GM12878 (cell line): ENCODE results near the gene MYOZ2. TPM values are rescaled to one million over a fixed set of nuclear protein-coding genes. Genes with fewer than 3 reads are reported as not detected.

ENCODE experiments used
- ATAC-seq: fragments of 200-7000 bp; cut with Tn5 transposase; 3 replicates; pipeline ENCODE4 v1.9.1; 2020; ENCODE audit warnings: mild to moderate bottlenecking, moderate library complexity
- BruUV-seq: library from RNA; stranded (reverse); fragments of 400-500 nt; replicated peaks from 2 replicates; lab custom pipeline; 2021; lab: Mats Ljungman, UMichigan
- CTCF ChIA-PET: fragments of 300-600 bp; sonication (Branson Sonifier 250); formaldehyde crosslinking; extraction: SDS; loops from one replicate; lab custom pipeline; 2021; ENCODE audit warnings: inconsistent platforms; lab: Yijun Ruan, JAX
- POLR2A ChIA-PET: fragments of 350-600 bp; formaldehyde crosslinking; extraction: SDS; loops from one replicate; lab custom pipeline; 2021; ENCODE audit warnings: inconsistent platforms; lab: Charles Lee
- RAD21 ChIA-PET: fragments of 300-600 bp; sonication (Branson Sonifier 250); formaldehyde crosslinking; loops from one replicate; lab custom pipeline; 2023; ENCODE audit warnings: antibody characterized with exemption; ENCODE audit not compliant: unreplicated experiment; lab: Charles Lee
- SMC1A ChIA-PET: fragments of 300-600 bp; sonication (Branson Sonifier 250); formaldehyde crosslinking; loops from one replicate; lab custom pipeline; 2023; ENCODE audit not compliant: unreplicated experiment, uncharacterized antibody; lab: Charles Lee
- DNase-seq: peaks from one replicate; pipeline ENCODE4 v3.0.0-alpha.2; 2011; ENCODE audit warnings: low read depth, low spot score
- FAIRE-seq: peaks from 3 replicates; lab custom pipeline; 2011; peaks lifted over from hg19 to GRCh38; lab: Jason Lieb, UNC
- H2AFZ ChIP-seq: 2 replicates; pipeline ENCODE4 v1.6.0; 2011; ENCODE audit warnings: low read depth, low read length, control low read depth; ENCODE audit not compliant: control insufficient read depth
- H3K27ac ChIP-seq: 2 replicates; pipeline ENCODE4 v1.5.1; 2011; ENCODE audit warnings: control low read depth; ENCODE audit not compliant: control insufficient read depth, insufficient read depth
- H3K27me3 ChIP-seq, 2 experiments: replicated peaks in 1 of 2; 2 replicates each; pipeline versions ENCODE4 v1.6.0 to v1.6.1; 2011; ENCODE audit warnings: low read length in 1 of 2; ENCODE audit not compliant: control insufficient read depth in 2 of 2, insufficient read depth in 2 of 2
- H3K36me3 ChIP-seq, 2 experiments: 2 replicates each; pipeline ENCODE4 v1.5.1; 2011; ENCODE audit warnings: low read length in 1 of 2; ENCODE audit not compliant: control insufficient read depth in 2 of 2, insufficient read depth in 2 of 2
- H3K4me1 ChIP-seq: 2 replicates; pipeline ENCODE4 v1.6.1; 2011; ENCODE audit warnings: mild to moderate bottlenecking, low read length, moderate library complexity, mixed read lengths; ENCODE audit not compliant: control insufficient read depth, insufficient read depth
- H3K4me2 ChIP-seq: 2 replicates; pipeline ENCODE4 v1.6.0; 2011; ENCODE audit warnings: control low read depth; ENCODE audit not compliant: control insufficient read depth, insufficient read depth
- H3K4me3 ChIP-seq: fragments of 200-600 bp; sonication (generic); 2 replicates; pipeline ENCODE4 v1.5.1; 2016
- H3K79me2 ChIP-seq: 2 replicates; pipeline ENCODE4 v1.6.0; 2011; ENCODE audit warnings: low read length; ENCODE audit not compliant: control insufficient read depth, insufficient read depth
- H3K9ac ChIP-seq: 2 replicates; pipeline ENCODE4 v1.8.0; 2011; ENCODE audit warnings: low read length, control low read depth, mixed read lengths; ENCODE audit not compliant: control insufficient read depth, insufficient read depth
- H3K9me3 ChIP-seq: replicated peaks from 3 replicates; pipeline ENCODE4 v1.5.1; 2011; ENCODE audit warnings: mild to moderate bottlenecking, low read length; ENCODE audit not compliant: control insufficient read depth, insufficient read depth
- H4K20me1 ChIP-seq: 2 replicates; pipeline ENCODE4 v1.6.0; 2011; ENCODE audit not compliant: control insufficient read depth, insufficient read depth
- BCL11A ChIP-seq: IDR thresholded peaks from 2 replicates; pipeline ENCODE4 v1.6.1; 2011; ENCODE audit warnings: low read depth, low read length
- HCFC1 ChIP-seq: fragments of 150-350 bp; IDR thresholded peaks from 2 replicates; pipeline ENCODE4 v1.6.1; 2014; ENCODE audit warnings: low read length
- IRF3 ChIP-seq: fragments of 450-650 bp; IDR thresholded peaks from 2 replicates; pipeline ENCODE4 v1.6.1; 2014; ENCODE audit warnings: mild to moderate bottlenecking
- IRF4 ChIP-seq: IDR thresholded peaks from 2 replicates; pipeline ENCODE4 v1.6.1; 2011; ENCODE audit warnings: low read depth, low read length
- KDM1A ChIP-seq: fragments of 200-600 bp; sonication (generic); IDR thresholded peaks from 2 replicates; pipeline ENCODE4 v1.6.1; 2016; ENCODE audit warnings: borderline replicate concordance
- NFIC ChIP-seq: IDR thresholded peaks from 2 replicates; pipeline ENCODE4 v1.6.1; 2012; ENCODE audit warnings: low read depth, mild to moderate bottlenecking, inconsistent platforms, low read length, moderate library complexity
- NFXL1 ChIP-seq: fragments of 450-650 bp; IDR thresholded peaks from 2 replicates; pipeline ENCODE4 v1.6.1; 2017; ENCODE audit warnings: antibody characterized with exemption, mild to moderate bottlenecking, borderline replicate concordance
- SIN3A ChIP-seq: IDR thresholded peaks from 2 replicates; pipeline ENCODE4 v1.6.1; 2012; ENCODE audit warnings: low read depth, low read length, improper control_type of control experiment
- SMAD1 ChIP-seq: fragments of 450-650 bp; IDR thresholded peaks from 2 replicates; pipeline ENCODE4 v1.6.1; 2018; ENCODE audit warnings: mild to moderate bottlenecking, low read depth; ENCODE audit not compliant: partially characterized antibody
- SMARCA5 ChIP-seq: fragments of 450-650 bp; IDR thresholded peaks from 2 replicates; pipeline ENCODE4 v1.6.1; 2017; ENCODE audit warnings: mild to moderate bottlenecking
- SP1 ChIP-seq: IDR thresholded peaks from one replicate; pipeline ENCODE4 v1.6.1; 2011; ENCODE audit warnings: low read depth, low read length
- TARDBP ChIP-seq: IDR thresholded peaks from 2 replicates; pipeline ENCODE4 v1.6.1; 2016; ENCODE audit warnings: borderline replicate concordance
- ZNF687 ChIP-seq: fragments of 450-650 bp; IDR thresholded peaks from 2 replicates; pipeline ENCODE4 v1.6.1; 2017; ENCODE audit warnings: mild to moderate bottlenecking, moderate library complexity
- in situ Hi-C: fragments of 300-500 bp; cut with MboI; formaldehyde crosslinking; loops from 9 replicates; pipeline ENCODE4 v1.14.3; 2018; ENCODE audit warnings: mixed read lengths
- intact Hi-C: fragments of 100-400 bp; cut with micrococcal nuclease; formaldehyde crosslinking; loops from one replicate; pipeline ENCODE4 v1.14.2; 2022; ENCODE audit not compliant: unreplicated experiment
- polyA plus RNA-seq, 11 experiments: library from polyadenylated mRNA; depleted of rRNA in 4 of 11; unstranded in 6 of 11; stranded (reverse) in 5 of 11; fragments of >200 nt; fragmentation: Nextera tagmentation in 4 of 11; fragmentation: Illumina TruSeq in 1 of 11; extraction: Ambion mirVana in 4 of 11; extraction: Trizol in 1 of 11; gene quantifications; 1 replicate in 1 of 11; 2 replicates in 10 of 11; pipeline versions ENCODE4 v1.2.1 to v1.2.3, GENCODE V29; 2011 to 2016; ENCODE audit warnings: inconsistent platforms in 2 of 11, missing spikeins in 2 of 11, low read depth in 1 of 11
- total RNA-seq, 4 experiments: library from RNA; depleted of rRNA in 3 of 4; stranded (reverse); fragments of >200 nt in 3 of 4; fragmentation: Illumina TruSeq in 1 of 4; extraction: Trizol in 1 of 4; gene quantifications; 2 replicates each; pipeline versions ENCODE4 v1.2.1 to v1.2.3, GENCODE V29; 2013 to 2021
- TF ChIP-seq, protein P1 (sequence below): IDR thresholded peaks from 2 replicates; pipeline ENCODE4 v1.6.1; 2011; ENCODE audit warnings: low read depth, low read length, improper control_type of control experiment, borderline replicate concordance
- TF ChIP-seq, protein P2 (sequence below): fragments of 450-650 bp; IDR thresholded peaks from 2 replicates; pipeline ENCODE4 v1.6.1; 2016; ENCODE audit warnings: mild to moderate bottlenecking

Gene MYOZ2
- total and polyA plus RNA-seq, 10 of the 15 experiments (the other 5 are each of a cell fraction or from before 2014, with no cell fraction given), result not detected

DNA sequence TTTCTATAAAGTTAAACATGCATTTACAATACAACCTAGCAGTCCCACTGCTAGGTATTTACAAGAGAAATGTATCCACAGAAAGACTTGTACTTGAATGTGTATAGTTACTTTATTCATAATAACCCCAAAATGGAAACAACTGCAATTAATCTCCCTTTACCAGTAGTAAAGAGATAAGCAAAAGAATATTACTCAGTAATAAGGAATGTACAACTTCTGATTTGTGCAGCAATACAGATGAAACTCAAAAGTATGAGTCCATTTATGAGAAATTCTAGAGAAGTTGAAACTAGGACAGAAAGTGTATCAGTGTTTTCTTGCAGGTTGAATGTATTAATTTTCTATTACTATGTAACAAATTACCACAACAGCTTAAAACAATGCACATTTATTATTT lies 92.1 kb downstream of the MYOZ2 start:
- ChIA-PET SMC1A (no interaction called here), POLR2A (no interaction called here), CTCF (interaction anchor here (0.6 kb wide), 1 partner anchor 26 kb away, joined by 3 read pairs; no protein-coding TSS in a partner anchor), RAD21 (no interaction called here)
- H3K9ac ChIP-seq, result no peak overlapping the region
- H3K27ac ChIP-seq, result no peak overlapping the region
- no peak overlapping the region for H2AFZ ChIP-seq
- in situ Hi-C loops, result no loop called here
- no peaks in the 10 kb centered on the region for H4K20me1 ChIP-seq
- no peaks in the 10 kb centered on the region for H3K27me3 ChIP-seq
- ATAC-seq (no peak), FAIRE-seq (no peak), DNase-seq (no peak)
- no peaks in the 10 kb centered on the region for H3K9me3 ChIP-seq
- no peaks in the 10 kb centered on the region for H3K4me1 ChIP-seq
- intact Hi-C loops, result no loop called here
- no peaks in the 10 kb centered on the region for H3K79me2 ChIP-seq
- no peaks in the 10 kb centered on the region for H3K36me3 ChIP-seq
- no peak overlapping the region for H3K4me2 ChIP-seq
- BruUV-seq, result no TSS peak
- no peak overlapping the region for H3K4me3 ChIP-seq
- no peak for TF ChIP-seq KDM1A
- no peak for TF ChIP-seq NFXL1
- no peak for TF ChIP-seq HCFC1
- no peak for TF ChIP-seq SIN3A
- no peak for TF ChIP-seq SMARCA5
- no peak for TF ChIP-seq BCL11A
- no peak for TF ChIP-seq IRF3
- no peak for TF ChIP-seq SMAD1
- TF ChIP-seq TARDBP, result no peak
- TF ChIP-seq, protein P1, sequence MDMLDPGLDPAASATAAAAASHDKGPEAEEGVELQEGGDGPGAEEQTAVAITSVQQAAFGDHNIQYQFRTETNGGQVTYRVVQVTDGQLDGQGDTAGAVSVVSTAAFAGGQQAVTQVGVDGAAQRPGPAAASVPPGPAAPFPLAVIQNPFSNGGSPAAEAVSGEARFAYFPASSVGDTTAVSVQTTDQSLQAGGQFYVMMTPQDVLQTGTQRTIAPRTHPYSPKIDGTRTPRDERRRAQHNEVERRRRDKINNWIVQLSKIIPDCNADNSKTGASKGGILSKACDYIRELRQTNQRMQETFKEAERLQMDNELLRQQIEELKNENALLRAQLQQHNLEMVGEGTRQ, result no peak
- no peak for TF ChIP-seq IRF4
- no peak for TF ChIP-seq ZNF687
- TF ChIP-seq SP1, result no peak
- TF ChIP-seq, protein P2, sequence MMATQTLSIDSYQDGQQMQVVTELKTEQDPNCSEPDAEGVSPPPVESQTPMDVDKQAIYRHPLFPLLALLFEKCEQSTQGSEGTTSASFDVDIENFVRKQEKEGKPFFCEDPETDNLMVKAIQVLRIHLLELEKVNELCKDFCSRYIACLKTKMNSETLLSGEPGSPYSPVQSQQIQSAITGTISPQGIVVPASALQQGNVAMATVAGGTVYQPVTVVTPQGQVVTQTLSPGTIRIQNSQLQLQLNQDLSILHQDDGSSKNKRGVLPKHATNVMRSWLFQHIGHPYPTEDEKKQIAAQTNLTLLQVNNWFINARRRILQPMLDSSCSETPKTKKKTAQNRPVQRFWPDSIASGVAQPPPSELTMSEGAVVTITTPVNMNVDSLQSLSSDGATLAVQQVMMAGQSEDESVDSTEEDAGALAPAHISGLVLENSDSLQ, result no peak
- no peak for TF ChIP-seq NFIC
